OCI-LY3 (cell line): Measurements from ENCODE around the gene GOLPH3.

Experiments
- EZH2phosphoT487 ChIP-seq: fragments of 200-600 bp; shearing (Covaris generic); IDR thresholded peaks from 2 replicates; pipeline ENCODE4 v1.6.1; 2018; ENCODE audit warnings: antibody characterized with exemption, mixed run types, low read depth
- TF ChIP-seq, protein P1 (sequence below): fragments of 200-600, 300-600 bp; sonication (generic); IDR thresholded peaks from 2 replicates; pipeline ENCODE4 v1.5.1; 2014; ENCODE audit warnings: antibody characterized with exemption, low read length, low read depth

GRCh38 chr5:32131604-32132003, 42.5 kb downstream of the GOLPH3 start:
- TF ChIP-seq, protein P1, sequence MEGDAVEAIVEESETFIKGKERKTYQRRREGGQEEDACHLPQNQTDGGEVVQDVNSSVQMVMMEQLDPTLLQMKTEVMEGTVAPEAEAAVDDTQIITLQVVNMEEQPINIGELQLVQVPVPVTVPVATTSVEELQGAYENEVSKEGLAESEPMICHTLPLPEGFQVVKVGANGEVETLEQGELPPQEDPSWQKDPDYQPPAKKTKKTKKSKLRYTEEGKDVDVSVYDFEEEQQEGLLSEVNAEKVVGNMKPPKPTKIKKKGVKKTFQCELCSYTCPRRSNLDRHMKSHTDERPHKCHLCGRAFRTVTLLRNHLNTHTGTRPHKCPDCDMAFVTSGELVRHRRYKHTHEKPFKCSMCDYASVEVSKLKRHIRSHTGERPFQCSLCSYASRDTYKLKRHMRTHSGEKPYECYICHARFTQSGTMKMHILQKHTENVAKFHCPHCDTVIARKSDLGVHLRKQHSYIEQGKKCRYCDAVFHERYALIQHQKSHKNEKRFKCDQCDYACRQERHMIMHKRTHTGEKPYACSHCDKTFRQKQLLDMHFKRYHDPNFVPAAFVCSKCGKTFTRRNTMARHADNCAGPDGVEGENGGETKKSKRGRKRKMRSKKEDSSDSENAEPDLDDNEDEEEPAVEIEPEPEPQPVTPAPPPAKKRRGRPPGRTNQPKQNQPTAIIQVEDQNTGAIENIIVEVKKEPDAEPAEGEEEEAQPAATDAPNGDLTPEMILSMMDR, result no peak
- TF ChIP-seq EZH2phosphoT487, result no peak
